M059J (cell line): ENCODE data around the gene GPR153. TPM values are rescaled to one million over a fixed set of nuclear protein-coding genes. Genes with fewer than 3 reads are reported as not detected.

Experiments used
- DNase-seq: peaks from one replicate; pipeline ENCODE4 v3.0.0-alpha.2; 2012; ENCODE audit warnings: low read depth
- total RNA-seq: library from RNA; depleted of rRNA; stranded (reverse); fragments of >200 nt; shearing (Covaris generic); gene quantifications from 2 replicates; pipeline ENCODE4 v1.2.3, GENCODE V29; 2014

The GPR153 gene
- total RNA-seq, 1 experiment from 2014 or later: 9.1 TPM

- no peak for DNase-seq
Measured at GRCh38 chr1:6269720-6270400, 9.0 kb upstream of the GPR153 start.

- no peak for DNase-seq
Measured at GRCh38 chr1:6269296-6269695, 8.4 kb upstream of the GPR153 start.

DNA sequence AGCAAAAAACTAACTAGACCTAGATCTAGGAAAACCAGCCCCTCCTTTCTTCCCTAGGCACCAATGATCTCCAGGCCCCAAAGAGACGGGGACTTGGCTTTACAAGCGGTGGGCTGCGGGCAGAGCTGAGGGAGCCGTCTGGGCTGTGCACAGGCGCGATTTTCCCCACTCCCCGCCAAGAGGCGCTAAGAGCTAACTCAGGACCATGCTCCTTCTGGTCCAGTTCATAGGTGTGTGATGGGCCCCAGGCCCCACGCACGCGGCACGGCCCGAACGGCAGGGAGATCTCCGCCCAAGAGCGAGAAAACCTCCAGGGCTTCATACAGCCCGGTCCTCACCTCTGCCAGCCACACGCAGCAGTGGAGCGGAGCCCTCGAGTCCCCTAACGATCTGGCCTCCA lies 7.5 kb upstream of the GPR153 start:
- no peak for DNase-seq

DNA sequence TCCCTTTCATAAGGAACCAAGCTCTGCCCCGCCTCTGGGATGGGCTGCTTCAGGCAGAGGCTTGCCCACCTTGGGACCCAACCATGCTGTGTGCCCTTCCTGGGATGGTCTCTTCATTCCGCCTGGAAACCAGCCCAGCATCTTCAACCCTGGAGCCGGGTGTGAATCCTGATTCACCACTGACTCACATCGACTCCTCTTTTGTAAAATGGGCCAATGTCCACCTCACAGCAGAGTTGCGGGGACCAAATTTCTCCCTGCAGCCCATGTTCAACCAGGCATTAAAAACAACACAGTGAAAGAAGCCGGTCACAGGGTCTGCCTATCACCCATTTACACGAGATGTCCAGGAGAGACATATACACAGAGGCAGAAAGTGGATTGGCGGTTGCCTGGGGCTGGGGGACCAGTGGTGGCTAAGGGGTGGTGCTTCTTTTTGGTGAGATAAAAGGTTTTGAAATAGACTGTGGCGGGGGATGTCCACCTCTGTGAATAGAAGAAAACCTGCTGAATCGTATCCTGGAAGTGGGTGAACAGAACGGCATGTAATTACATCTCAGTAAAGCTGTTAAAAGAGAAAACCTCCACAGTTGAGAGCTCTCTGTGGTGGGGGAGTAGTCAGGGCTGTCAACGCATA lies 6.9 kb upstream of the GPR153 start:
- DNase-seq: no peak

DNA sequence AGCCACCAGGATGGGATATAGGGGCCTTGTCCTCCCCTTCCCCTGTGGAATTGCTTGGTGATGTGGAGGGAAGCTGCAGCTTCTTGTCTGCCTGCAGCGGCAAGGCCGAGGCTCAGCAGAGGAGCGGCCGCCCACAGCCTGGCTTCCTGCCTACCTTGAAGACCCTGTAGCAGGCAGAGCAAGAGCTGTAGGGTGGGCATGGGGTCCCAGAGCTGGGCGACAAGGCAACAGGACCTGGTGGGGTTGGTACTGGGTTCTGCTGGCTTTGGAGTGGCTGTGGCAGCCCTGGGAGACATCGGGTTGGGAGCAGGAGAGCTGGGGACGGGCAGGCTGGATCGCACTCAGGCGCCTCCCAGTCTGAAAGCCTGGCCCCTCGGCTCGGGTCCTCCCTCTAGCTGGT lies 5.7 kb upstream of the GPR153 start:
- DNase-seq: no peak

DNA sequence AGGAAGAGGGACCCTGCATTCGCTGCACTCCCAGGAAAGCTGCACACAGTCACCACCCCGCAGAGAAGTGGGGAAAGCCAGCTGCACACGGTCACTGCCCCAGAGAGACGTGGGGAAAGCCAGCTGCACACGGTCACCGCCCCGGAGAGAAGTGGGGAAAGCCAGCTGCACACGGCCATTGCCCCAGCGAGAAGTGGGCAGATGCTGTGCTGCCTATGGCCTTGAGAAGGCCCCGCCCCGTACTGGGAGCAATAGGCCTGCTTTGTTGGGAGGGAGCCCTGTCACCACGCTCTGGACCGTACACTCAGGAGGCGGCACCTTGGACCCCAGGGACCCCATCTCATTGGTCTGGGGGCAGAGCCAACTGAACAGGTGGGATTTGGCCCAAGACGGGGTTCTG lies 4.3 kb upstream of the GPR153 start:
- DNase-seq: no peak

DNA sequence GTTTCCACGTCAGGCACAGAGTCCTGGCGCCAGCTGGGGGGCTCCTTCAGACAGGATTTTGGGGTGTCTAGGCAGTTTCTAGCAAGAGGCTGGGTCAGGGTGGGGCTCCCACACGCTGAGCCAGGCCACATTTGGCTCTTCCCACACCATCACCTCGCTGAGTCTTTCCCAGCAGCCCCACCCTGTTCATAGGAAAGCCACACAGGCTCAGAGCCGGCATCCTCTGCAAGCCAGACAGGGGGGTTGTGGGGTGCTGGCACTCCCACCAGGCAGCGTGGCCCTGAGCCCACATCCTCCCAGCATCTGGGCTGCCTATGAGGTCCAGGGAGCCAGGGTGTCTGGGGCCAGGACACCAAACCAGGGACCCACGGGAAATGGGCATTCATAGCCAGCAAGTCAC lies 2.8 kb upstream of the GPR153 start:
- DNase-seq: no peak

DNA sequence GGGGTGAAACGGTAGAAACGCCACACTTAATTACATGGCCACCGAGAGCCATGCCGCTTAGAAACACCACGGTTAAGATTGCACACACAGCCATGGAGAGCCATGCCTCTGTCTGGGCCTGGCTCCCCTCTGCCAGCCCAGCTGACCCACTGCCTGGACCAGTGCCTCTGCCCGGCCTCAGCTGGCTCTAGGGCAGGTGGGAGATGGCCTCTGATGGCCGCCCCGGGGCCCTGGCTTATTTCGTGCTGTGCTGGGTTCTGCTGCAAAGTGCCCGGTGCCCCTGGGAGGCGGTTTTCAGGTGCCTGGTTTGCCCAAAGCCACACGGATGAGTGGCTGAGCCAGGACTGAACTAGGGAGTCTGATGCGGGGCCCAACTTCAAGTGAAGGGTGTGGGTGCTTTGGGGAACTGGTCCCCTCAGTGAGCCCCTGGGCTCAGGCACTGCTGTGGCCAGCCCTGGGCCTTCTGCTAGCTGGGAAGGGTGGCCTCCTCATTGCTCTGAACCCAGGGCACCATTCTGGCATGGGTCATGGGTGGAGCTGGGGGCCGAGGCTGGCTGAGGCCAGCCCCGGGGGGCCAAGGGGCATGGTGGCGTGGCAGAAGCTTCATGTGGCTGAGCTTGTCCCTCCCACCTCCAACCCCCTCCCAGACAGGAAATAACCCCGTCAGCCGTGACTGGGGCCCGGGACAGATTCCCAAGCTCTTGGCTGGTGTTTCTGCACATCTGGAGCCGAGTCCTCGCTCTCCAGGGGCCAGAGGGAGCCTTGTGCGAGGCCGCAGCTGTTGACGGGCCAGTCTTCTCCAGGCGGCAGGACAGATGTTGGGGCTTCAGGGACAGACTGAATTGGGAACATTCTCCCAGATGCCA lies 1.9 kb upstream of the GPR153 start:
- no peak for DNase-seq

GRCh38 chr1:6261615-6261995 lies 707 bp upstream of the GPR153 start:
- DNase-seq: no peak

DNA sequence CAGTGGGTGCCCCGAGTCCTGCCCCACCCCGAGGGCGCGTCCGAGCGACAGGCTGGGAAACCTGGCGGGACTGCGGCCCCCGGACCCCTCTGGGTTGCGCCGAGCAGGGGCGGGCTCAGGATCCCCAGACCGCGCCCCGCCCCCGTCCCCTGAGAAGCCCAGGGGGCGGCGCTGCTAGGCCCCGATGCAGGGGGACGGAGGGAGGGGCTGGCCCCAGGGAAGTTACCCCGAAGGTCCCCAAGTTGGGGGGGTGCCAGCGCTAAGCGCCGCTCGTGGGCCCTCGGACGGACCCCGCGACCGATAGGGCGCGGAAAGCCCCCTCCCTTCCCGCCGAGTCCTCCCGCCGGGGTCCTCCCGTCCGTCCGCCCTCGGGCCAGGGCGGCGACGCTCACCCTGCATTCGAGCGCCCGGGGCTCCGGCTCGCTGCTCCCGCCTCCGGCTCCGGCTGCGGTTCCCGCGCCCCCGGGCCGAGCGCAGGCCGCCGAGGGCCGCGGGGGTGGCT lies 414 bp downstream of the GPR153 start:
- no peak for DNase-seq

DNA sequence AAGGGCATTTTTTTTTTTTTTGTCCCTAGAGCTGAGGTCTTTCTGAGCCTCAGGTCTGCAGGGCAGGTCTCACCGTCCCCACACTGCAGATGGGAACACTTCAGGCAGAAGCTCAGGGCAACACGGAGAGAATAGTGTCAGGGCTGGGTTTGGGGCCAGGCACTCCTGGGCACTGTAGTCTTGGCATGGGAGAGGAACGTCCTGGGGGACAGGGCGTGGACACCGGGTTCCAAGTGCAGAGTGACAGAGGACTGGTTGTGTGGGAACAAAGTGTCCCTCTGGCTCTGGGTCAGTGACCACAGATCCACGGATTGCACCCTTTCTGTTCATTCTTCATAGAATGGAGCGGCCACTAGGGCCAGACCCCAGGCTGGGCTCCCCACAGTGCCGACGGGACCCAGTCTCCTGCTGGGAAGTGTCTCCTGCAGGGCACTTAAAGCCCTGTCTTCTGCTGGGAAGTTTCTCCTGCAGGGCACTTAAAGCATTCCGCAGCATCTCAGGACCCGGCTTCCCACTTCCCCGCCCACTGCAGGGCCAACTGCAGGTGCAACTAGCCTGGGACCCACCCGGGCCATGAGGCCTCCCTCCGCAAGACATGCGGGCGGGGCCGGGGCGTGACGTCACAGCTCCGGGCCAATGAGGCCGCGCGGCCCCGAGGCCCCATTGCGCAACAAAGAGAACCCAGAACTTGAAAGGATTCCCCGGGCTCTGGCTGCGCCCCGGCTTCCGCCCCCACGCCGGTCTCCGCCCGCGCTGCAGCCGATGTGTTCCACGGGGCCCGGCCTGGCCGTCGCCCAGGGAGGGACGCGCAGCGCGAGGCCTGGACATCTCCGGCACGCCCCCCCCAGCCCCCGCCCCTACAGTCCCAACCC lies 1.2 kb downstream of the GPR153 start:
- peak; percentile 77 for DNase-seq

DNA sequence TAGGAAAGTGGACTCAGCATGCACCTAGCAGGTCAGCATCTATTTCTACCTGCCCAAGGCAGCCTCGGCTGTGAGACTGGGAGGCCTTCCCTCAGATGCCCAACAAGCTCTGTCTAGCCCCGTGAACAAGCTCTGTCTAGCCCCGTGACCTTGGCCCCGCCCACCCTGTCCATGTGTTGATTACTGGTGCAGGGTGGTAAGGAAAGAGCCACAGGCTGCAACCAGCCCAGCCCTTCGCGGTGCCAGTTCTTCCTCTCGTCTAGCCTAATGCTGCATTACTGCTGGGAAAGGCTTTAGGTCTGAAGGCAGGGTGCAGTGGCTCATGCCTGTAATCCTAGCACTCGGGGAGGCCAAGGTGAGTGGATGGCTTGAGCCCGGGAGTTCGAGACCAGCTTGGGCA lies 2.2 kb downstream of the GPR153 start:
- DNase-seq: no peak

DNA sequence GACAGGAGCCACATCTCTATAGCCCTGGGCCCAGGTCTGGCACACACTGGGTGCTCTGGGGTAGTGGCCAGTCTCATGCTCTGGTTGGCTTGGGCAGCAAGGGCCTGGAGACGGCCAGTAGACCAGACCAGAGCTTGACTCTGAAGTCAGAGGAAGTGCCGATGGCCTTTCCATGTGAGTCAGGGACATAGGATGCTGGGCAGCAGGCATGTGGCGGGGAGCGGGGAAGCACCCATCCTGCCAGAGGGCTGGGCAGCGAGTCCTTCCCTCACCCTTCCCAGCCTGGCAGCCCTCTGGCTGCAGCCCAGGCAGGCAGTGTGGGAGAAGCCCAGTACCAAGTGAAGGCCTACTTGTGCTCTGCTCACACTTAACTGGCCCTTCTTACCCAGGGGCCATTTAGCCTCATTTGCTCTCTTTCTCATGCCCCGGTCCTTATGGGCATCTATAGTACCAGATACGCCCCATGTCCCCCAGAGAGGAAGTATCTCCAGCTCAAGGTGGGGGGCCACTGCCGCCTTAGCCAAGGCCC lies 3.3 kb downstream of the GPR153 start:
- peak; percentile 73 for DNase-seq

- no peak for DNase-seq
Measured at GRCh38 chr1:6256645-6257044, 4.3 kb downstream of the GPR153 start.

DNA sequence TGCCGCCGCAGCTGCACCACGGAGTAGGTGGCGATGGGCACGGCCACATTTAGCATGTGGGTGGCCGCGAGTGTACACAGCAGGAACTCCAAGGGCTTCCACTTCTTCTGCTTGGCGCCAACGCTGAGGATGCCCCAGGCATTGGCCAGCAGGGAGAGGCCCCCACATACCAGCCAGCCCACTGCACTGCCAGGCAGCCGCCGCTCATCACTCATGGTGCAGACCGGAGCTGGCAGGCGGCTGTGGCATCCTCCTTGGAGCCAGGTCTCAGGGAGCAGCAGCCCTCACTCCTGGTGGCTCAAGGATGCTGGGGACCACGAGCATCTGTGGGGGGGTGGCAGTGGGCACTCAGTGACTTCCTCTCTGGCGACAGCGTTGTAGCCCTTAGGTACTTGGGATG lies 6.2 kb downstream of the GPR153 start:
- DNase-seq: no peak

- no peak for DNase-seq
Measured at GRCh38 chr1:6253380-6253779, 7.5 kb downstream of the GPR153 start.

DNA sequence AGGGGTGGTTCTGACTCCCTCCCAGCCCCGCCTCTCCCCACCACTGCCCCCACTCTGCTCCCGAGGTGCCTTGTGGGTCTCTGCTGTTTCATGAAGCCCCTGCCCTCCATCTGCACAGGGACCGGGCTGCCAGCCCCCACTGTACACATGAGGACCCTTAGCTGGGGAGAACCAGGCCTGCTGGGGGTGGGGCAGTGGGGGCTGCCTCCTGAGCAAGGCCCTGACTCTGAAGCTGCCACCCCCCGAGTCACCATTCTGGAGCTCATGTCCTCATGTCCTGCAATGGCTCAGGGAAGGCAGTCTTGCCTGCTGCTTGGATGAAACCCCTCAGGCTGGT lies 8.6 kb downstream of the GPR153 start:
- no peak for DNase-seq

DNA sequence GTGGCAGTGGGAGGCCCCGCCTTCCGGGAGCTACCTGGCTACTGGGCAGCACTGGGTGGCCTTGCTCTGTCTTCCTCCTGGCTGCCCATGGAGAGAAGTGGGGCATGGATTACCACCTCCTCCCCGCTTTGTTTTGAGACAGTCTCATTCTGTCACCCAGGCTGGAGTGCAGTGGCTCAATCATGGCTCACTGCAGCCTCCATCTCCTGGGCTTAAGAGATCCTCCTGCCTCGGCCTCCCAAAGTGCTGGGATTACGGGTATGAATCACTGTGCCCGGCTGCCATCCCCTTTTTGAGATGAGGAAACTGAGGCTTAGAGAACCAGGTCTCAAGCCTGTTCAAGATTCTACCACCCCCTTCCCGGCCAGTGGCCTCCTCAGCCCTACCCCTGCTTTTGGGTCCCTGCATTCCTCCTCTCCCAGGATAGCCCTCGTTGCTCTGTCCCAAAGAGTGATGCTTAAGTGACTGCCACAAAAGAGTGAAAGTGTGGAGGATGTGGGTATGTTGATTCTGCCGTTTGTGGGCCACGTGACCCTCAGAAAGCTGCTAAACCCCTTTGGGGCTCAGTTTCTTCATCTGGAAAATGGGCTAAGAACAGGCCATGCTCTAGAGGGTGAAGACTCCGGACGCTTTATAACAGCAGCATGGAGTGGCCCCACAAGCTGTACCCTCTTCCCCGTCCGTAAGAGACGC lies 9.1 kb downstream of the GPR153 start:
- no peak for DNase-seq

- no peak for DNase-seq
Measured at GRCh38 chr1:6251233-6251632, 9.7 kb downstream of the GPR153 start.

- no peak for DNase-seq
Measured at GRCh38 chr1:6249739-6250689, 10.9 kb downstream of the GPR153 start.
